ENCODE data around the gene PHF13. TPM values are rescaled to one million over a fixed set of nuclear protein-coding genes. Genes with fewer than 3 reads are reported as not detected.

The PHF13 gene
- total RNA-seq, 1 experiment from 2014 or later: 37.8 TPM

DNA sequence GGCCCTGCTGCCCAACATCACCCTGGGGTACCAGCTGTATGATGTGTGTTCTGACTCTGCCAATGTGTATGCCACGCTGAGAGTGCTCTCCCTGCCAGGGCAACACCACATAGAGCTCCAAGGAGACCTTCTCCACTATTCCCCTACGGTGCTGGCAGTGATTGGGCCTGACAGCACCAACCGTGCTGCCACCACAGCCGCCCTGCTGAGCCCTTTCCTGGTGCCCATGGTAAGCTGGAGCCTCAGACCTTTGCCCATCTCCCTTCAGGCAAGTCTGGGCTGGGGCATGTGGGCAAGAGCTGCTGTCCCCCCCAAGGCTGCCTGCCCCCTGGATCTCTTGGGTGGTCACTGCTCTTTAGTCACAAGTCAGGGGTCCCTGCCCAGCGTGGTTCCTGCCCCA lies 42.5 kb upstream of the PHF13 start:
- ChIA-PET POLR2A (ENCODE audit: low non-redundant PET) (no interaction called here), CTCF (no interaction called here)
- BruUV-seq (replicated peaks): no TSS peak
- Histone ChIP-seq H3K27me3 (replicated peaks; ENCODE audit: insufficient read depth, low read depth, low read length, poor library complexity) (peaks cover 2% of the 10 kb centered on the region), H3K4me3 (ENCODE audit: low read depth, low read length, poor library complexity, severe bottlenecking) (no peak overlapping the region), H3K36me3 (ENCODE audit: insufficient read depth, low read length, poor library complexity, severe bottlenecking) (no peaks in the 10 kb centered on the region), H3K27ac (ENCODE audit: low read depth, low read length, poor library complexity, severe bottlenecking) (no peak overlapping the region), H3K9me3 (ENCODE audit: low read depth, low read length, poor library complexity, severe bottlenecking) (no peaks in the 10 kb centered on the region), H3K4me1 (ENCODE audit: insufficient read depth, low read length, poor library complexity, severe bottlenecking) (no peaks in the 10 kb centered on the region)
- no peak for TF ChIP-seq EZH2 (IDR thresholded peaks at IDR 0.05; ENCODE audit: borderline replicate concordance, low read depth, low read length, poor library complexity, severe bottlenecking)
- TF ChIP-seq, protein P1, sequence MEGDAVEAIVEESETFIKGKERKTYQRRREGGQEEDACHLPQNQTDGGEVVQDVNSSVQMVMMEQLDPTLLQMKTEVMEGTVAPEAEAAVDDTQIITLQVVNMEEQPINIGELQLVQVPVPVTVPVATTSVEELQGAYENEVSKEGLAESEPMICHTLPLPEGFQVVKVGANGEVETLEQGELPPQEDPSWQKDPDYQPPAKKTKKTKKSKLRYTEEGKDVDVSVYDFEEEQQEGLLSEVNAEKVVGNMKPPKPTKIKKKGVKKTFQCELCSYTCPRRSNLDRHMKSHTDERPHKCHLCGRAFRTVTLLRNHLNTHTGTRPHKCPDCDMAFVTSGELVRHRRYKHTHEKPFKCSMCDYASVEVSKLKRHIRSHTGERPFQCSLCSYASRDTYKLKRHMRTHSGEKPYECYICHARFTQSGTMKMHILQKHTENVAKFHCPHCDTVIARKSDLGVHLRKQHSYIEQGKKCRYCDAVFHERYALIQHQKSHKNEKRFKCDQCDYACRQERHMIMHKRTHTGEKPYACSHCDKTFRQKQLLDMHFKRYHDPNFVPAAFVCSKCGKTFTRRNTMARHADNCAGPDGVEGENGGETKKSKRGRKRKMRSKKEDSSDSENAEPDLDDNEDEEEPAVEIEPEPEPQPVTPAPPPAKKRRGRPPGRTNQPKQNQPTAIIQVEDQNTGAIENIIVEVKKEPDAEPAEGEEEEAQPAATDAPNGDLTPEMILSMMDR (conservative IDR thresholded peaks at IDR 0.05; ENCODE audit: low read depth, low read length): no peak
- intact Hi-C loops (cut with micrococcal nuclease; ENCODE audit: unreplicated experiment): no loop called here
- DNase-seq (ENCODE audit: low spot score): no peak

DNA sequence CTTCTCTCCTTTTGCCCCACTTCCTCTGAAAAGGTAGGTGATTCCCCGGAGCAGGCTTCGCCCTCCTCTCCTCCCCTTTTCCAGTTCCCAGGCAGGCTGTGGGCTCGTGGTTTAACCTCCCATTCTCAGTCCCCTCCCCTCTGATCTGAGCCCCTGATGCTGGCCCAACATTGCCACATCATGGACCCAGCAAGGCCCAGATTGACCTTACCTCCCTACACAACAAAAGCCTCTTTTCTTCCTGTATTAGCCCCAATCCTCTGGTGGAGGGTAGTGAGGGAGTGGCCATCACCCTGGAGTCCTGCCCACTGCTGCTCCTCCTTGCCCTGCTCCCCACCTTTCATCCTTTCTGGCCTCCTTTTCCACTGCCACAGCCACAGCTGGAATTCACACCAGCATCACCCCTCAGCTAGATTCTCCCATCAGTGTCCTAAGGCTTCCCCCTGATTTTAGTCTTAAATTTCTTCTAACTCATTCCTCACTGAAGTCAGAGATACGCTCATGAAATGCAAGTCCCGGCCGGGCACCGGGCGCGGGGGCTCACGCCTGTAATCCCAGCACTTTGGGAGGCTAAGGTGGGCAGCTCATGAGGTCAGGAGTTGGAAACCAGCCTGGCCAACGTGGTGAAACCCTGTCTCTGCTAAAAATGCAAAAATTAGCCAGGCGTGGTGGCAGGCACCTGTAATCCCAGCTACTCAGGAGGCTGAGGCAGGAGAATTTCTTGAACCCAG lies 40.7 kb upstream of the PHF13 start:
- H3K4me3 ChIP-seq (ENCODE audit: low read depth, low read length, poor library complexity, severe bottlenecking): no peak overlapping the region
- no peak overlapping the region for H3K27ac ChIP-seq (ENCODE audit: low read depth, low read length, poor library complexity, severe bottlenecking)
- POLR2A ChIA-PET (ENCODE audit: low non-redundant PET): no interaction called here
- CTCF ChIA-PET: no interaction called here
- no peak for TF ChIP-seq EZH2 (IDR thresholded peaks at IDR 0.05; ENCODE audit: borderline replicate concordance, low read depth, low read length, poor library complexity, severe bottlenecking)
- TF ChIP-seq, protein P1 (conservative IDR thresholded peaks at IDR 0.05; ENCODE audit: low read depth, low read length): no peak
- intact Hi-C loops (cut with micrococcal nuclease; ENCODE audit: unreplicated experiment): no loop called here
- no peaks in the 10 kb centered on the region for H3K36me3 ChIP-seq (ENCODE audit: insufficient read depth, low read length, poor library complexity, severe bottlenecking)
- DNase-seq (ENCODE audit: low spot score): no peak
- BruUV-seq (replicated peaks): no TSS peak
- H3K4me1 ChIP-seq (ENCODE audit: insufficient read depth, low read length, poor library complexity, severe bottlenecking): no peaks in the 10 kb centered on the region
- H3K9me3 ChIP-seq (ENCODE audit: low read depth, low read length, poor library complexity, severe bottlenecking): no peaks in the 10 kb centered on the region
- no peaks in the 10 kb centered on the region for H3K27me3 ChIP-seq (replicated peaks; ENCODE audit: insufficient read depth, low read depth, low read length, poor library complexity)

DNA sequence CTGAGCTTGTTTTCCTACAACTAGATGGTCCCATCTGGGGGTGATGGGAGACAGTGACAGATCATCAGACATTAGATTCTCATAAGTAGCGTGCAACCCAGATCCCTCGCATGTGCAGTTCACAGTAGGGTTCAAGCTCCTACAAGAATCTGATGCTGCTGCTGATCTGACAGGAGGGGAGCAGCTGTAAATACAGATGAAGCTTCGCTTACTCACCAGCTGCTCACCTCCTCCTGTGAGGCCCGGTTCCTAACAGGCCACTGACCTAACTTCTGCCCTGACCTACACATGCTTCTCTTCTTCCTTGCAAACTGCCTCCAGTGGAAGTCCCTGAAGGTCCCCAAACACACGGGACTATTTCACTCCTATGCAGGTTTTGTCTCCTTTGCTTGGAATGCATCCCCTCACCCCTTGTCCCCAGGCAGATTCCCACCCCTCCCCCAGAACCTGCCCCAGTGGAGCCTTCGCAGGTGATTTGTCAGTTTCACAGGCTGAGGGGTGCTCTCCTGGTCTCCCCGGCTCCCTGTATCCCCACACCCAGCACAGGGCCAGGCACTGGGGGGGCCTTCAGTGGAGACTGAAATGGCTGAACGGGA lies 39.4 kb upstream of the PHF13 start:
- no peak overlapping the region for H3K27ac ChIP-seq (ENCODE audit: low read depth, low read length, poor library complexity, severe bottlenecking)
- DNase-seq (ENCODE audit: low spot score): no peak
- ChIA-PET CTCF (no interaction called here), POLR2A (ENCODE audit: low non-redundant PET) (no interaction called here)
- TF ChIP-seq, protein P1 (conservative IDR thresholded peaks at IDR 0.05; ENCODE audit: low read depth, low read length): no peak
- no peak for TF ChIP-seq EZH2 (IDR thresholded peaks at IDR 0.05; ENCODE audit: borderline replicate concordance, low read depth, low read length, poor library complexity, severe bottlenecking)
- intact Hi-C loops (cut with micrococcal nuclease; ENCODE audit: unreplicated experiment): no loop called here
- no TSS peak for BruUV-seq (replicated peaks)
- H3K9me3 ChIP-seq (ENCODE audit: low read depth, low read length, poor library complexity, severe bottlenecking): no peaks in the 10 kb centered on the region
- no peak overlapping the region for H3K4me3 ChIP-seq (ENCODE audit: low read depth, low read length, poor library complexity, severe bottlenecking)
- H3K4me1 ChIP-seq (ENCODE audit: insufficient read depth, low read length, poor library complexity, severe bottlenecking): no peaks in the 10 kb centered on the region
- H3K36me3 ChIP-seq (ENCODE audit: insufficient read depth, low read length, poor library complexity, severe bottlenecking): no peaks in the 10 kb centered on the region
- H3K27me3 ChIP-seq (replicated peaks; ENCODE audit: insufficient read depth, low read depth, low read length, poor library complexity): no peaks in the 10 kb centered on the region

All from A673 (cell line).